HepG2 (cell line): ENCODE data around the gene HERPUD2. TPM values are rescaled to one million over a fixed set of nuclear protein-coding genes. Genes with fewer than 3 reads are reported as not detected.

Source experiments
- ATAC-seq: fragments of 200-7000 bp; cut with Tn5 transposase; 3 replicates; pipeline ENCODE4 v1.9.1; 2020; ENCODE audit warnings: mild to moderate bottlenecking, moderate library complexity
- BruUV-seq: library from RNA; stranded (reverse); fragments of 400-500 nt; replicated peaks from 2 replicates; lab custom pipeline; 2021; lab: Mats Ljungman, UMichigan
- CTCF ChIA-PET: fragments of 300-600 bp; formaldehyde crosslinking; extraction: SDS; loops from one replicate; lab custom pipeline; 2021; ENCODE audit warnings: low total read pairs, inconsistent platforms, low intra/inter-chr PET ratio; lab: Yijun Ruan, JAX
- POLR2A ChIA-PET: fragments of 350-600 bp; sonication (Branson Sonifier 250); formaldehyde crosslinking; loops from one replicate; lab custom pipeline; 2020; ENCODE audit warnings: antibody characterized with exemption, inconsistent platforms; lab: Yijun Ruan, JAX
- DNase-seq: peaks from one replicate; pipeline ENCODE4 v3.0.0-alpha.2; 2015; ENCODE audit warnings: low spot score
- FAIRE-seq: peaks from 3 replicates; lab custom pipeline; 2011; peaks lifted over from hg19 to GRCh38; lab: Jason Lieb, UNC
- H2AFZ ChIP-seq: one replicate; pipeline ENCODE4 v1.6.1; 2011; ENCODE audit warnings: low read length, inconsistent platforms
- H3K27ac ChIP-seq: fragments of 300-600 bp; 3 replicates; pipeline ENCODE4 v1.8.0; 2011; ENCODE audit warnings: mixed run types, mild to moderate bottlenecking, mixed read lengths, low read length, inconsistent platforms; ENCODE audit not compliant: insufficient read depth; ENCODE audit errors: extremely low read length
- H3K27me3 ChIP-seq, 2 experiments: fragments of 200-600 bp in 1 of 2; 2 replicates in 1 of 2; 3 replicates in 1 of 2; pipeline versions ENCODE4 v1.6.0 to v1.8.0; 2011; ENCODE audit warnings: low read length in 2 of 2, mild to moderate bottlenecking in 2 of 2, moderate library complexity in 2 of 2, inconsistent platforms in 1 of 2; ENCODE audit not compliant: insufficient read depth in 2 of 2, control insufficient read depth in 1 of 2
- H3K36me3 ChIP-seq, 2 experiments: fragments of 200-600 bp in 1 of 2; replicated peaks in 1 of 2; 2 replicates in 1 of 2; 3 replicates in 1 of 2; pipeline versions ENCODE4 v1.5.1 to v1.8.0; 2011; ENCODE audit warnings: low read length in 2 of 2, inconsistent platforms in 1 of 2; ENCODE audit not compliant: insufficient read depth in 2 of 2, control insufficient read depth in 1 of 2
- H3K4me1 ChIP-seq: 2 replicates; pipeline ENCODE4 v1.5.1; 2012; ENCODE audit warnings: low read length, inconsistent platforms; ENCODE audit not compliant: insufficient read depth
- H3K4me2 ChIP-seq: 2 replicates; pipeline ENCODE4 v1.6.0; 2011; ENCODE audit warnings: low read depth, low read length, inconsistent platforms
- H3K4me3 ChIP-seq, 3 experiments: fragments of 200-600 bp in 1 of 3; sonication (generic), shearing (Covaris generic) in 1 of 3; replicated peaks in 1 of 3; 2 replicates each; pipeline ENCODE4 v1.5.1; 2011 to 2016; ENCODE audit warnings: low read length in 3 of 3, inconsistent platforms in 2 of 3, low read depth in 2 of 3, mild to moderate bottlenecking in 2 of 3, control low read depth in 1 of 3, mixed read lengths in 1 of 3; ENCODE audit not compliant: insufficient read depth in 1 of 3
- H3K79me2 ChIP-seq: one replicate; pipeline ENCODE4 v1.6.1; 2011; ENCODE audit warnings: low read length, inconsistent platforms; ENCODE audit not compliant: insufficient read depth
- H3K9ac ChIP-seq: 2 replicates; pipeline ENCODE4 v1.6.0; 2011; ENCODE audit warnings: mild to moderate bottlenecking, low read depth, low read length, inconsistent platforms; ENCODE audit not compliant: insufficient read depth
- H3K9me3 ChIP-seq: 2 replicates; pipeline ENCODE4 v1.5.1; 2012; ENCODE audit warnings: mild to moderate bottlenecking, low read length
- H4K20me1 ChIP-seq: 2 replicates; pipeline ENCODE4 v1.6.0; 2011; ENCODE audit warnings: inconsistent platforms, mild to moderate bottlenecking, low read length, moderate library complexity; ENCODE audit not compliant: insufficient read depth
- CAMTA2 ChIP-seq: sonication (generic); formaldehyde crosslinking; IDR thresholded peaks from 2 replicates; pipeline ENCODE4 v1.4.0; 2020; ENCODE audit warnings: mild to moderate bottlenecking, missing genetic modification reagents, borderline replicate concordance
- CBX1 ChIP-seq: IDR thresholded peaks from one replicate; pipeline ENCODE4 v1.6.1; 2016; ENCODE audit warnings: antibody characterized with exemption, low read depth
- HOXA3 ChIP-seq: sonication (generic); formaldehyde crosslinking; IDR thresholded peaks from 2 replicates; pipeline ENCODE4 v1.5.0; 2020; ENCODE audit warnings: missing genetic modification reagents
- KDM5A ChIP-seq: fragments of 200-600 bp; sonication (generic); IDR thresholded peaks from 2 replicates; pipeline ENCODE4 v1.7.0; 2018; ENCODE audit warnings: antibody characterized with exemption, mild to moderate bottlenecking, low read length, borderline replicate concordance
- MIER3 ChIP-seq: IDR thresholded peaks from 2 replicates; pipeline ENCODE4 v1.6.1; 2016; ENCODE audit warnings: missing compliant biosample characterization, borderline replicate concordance
- NR2C2 ChIP-seq: sonication (generic); formaldehyde crosslinking; IDR thresholded peaks from 2 replicates; pipeline ENCODE4 v1.4.0; 2020; ENCODE audit warnings: missing genetic modification reagents, mild to moderate bottlenecking, moderate library complexity, borderline replicate concordance
- TEAD2 ChIP-seq: sonication (generic); formaldehyde crosslinking; IDR thresholded peaks from 2 replicates; pipeline ENCODE4 v1.9.0; 2021; ENCODE audit warnings: missing genetic modification reagents
- YEATS4 ChIP-seq: sonication (generic); formaldehyde crosslinking; IDR thresholded peaks from 2 replicates; pipeline ENCODE4 v1.4.0; 2020; ENCODE audit warnings: missing genetic modification reagents, borderline replicate concordance
- ZNF468 ChIP-seq: sonication (generic); formaldehyde crosslinking; IDR thresholded peaks from 2 replicates; pipeline ENCODE4 v1.8.0; 2022; ENCODE audit warnings: mild to moderate bottlenecking, moderate library complexity, missing genetic modification reagents
- ZNF781 ChIP-seq: sonication (generic); formaldehyde crosslinking; IDR thresholded peaks from 2 replicates; pipeline ENCODE4 v1.5.1; 2020; ENCODE audit warnings: borderline replicate concordance, mild to moderate bottlenecking, missing genetic modification reagents; ENCODE audit errors: not compliant biosample characterization
- WGBS: methylation state at CpG from one replicate; pipeline ENCODE4 v1.1.6; 2017; ENCODE audit warnings: low lambda C conversion rate; 5-methylcytosine and 5-hydroxymethylcytosine counted together
- in situ Hi-C: cut with HindIII; loops from 2 replicates; pipeline ENCODE4 v1.10.0; 2017; ENCODE audit warnings: low pct_unique_long_range_greater_than_20kb; ENCODE audit not compliant: extremely low pct_ligation_motif_present
- intact Hi-C: fragments of 100-400 bp; cut with micrococcal nuclease; formaldehyde crosslinking; loops from one replicate; pipeline ENCODE4 v1.10.0; 2022; ENCODE audit not compliant: unreplicated experiment
- polyA plus RNA-seq, 8 experiments: library from polyadenylated mRNA; depleted of rRNA in 3 of 8; stranded (reverse) in 7 of 8; unstranded in 1 of 8; fragments of >200 nt; fragmentation: Illumina TruSeq in 4 of 8; extraction: Trizol in 4 of 8; gene quantifications; 2 replicates each; pipeline versions ENCODE4 v1.2.1 to v1.2.3, GENCODE V29; 2011 to 2016; ENCODE audit warnings: low read depth in 4 of 8, missing spikeins in 1 of 8, mixed read lengths in 1 of 8; ENCODE audit not compliant: insufficient read depth in 1 of 8
- total RNA-seq, 5 experiments: library from RNA; depleted of rRNA; stranded (reverse); fragments of >200 nt; fragmentation: Illumina TruSeq; extraction: Trizol; gene quantifications; 2 replicates each; pipeline ENCODE4 v1.2.3, GENCODE V29; 2016; ENCODE audit warnings: low read depth in 1 of 5
- TF ChIP-seq, protein P1 (sequence below): IDR thresholded peaks from 2 replicates; pipeline ENCODE4 v1.6.1; 2016; ENCODE audit warnings: low read depth
- TF ChIP-seq, protein P2 (sequence below): sonication (generic); formaldehyde crosslinking; IDR thresholded peaks from 2 replicates; pipeline ENCODE4 v1.5.0; 2020; ENCODE audit warnings: missing genetic modification reagents, mild to moderate bottlenecking, borderline replicate concordance
- TF ChIP-seq, protein P3 (sequence below): sonication (generic); formaldehyde crosslinking; IDR thresholded peaks from 2 replicates; pipeline ENCODE4 v1.5.1; 2020; ENCODE audit warnings: missing genetic modification reagents, mild to moderate bottlenecking, borderline replicate concordance
- TF ChIP-seq, protein P4 (sequence below): sonication (generic); formaldehyde crosslinking; IDR thresholded peaks from 2 replicates; pipeline ENCODE4 v1.8.0; 2022; ENCODE audit warnings: mild to moderate bottlenecking, missing genetic modification reagents, moderate library complexity

Gene HERPUD2
- total and polyA plus RNA-seq, 2 of the 13 experiments (the other 11 are each of a cell fraction or from before 2014, with no cell fraction given) = 10.7 to 38.6 TPM

DNA sequence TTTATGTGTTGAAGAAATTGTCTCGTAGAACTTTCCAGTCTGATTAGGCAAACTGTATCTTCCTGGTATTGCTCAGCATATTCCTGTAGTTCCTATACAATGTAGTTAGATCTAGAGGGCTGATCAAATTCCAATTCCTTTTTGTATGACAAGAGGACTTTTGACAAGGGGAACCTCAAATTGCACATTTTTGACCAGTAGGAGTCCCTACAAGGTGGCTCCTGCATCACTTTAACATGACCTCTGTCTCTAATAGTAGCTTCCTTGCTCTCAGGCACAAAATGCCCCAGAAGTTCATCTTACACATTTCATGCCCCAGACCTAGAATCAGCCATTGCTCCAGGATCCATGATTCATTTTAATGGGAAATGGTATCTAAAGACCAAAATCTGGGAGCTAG is 18.7 kb downstream of the HERPUD2 start (continued):
- TF ChIP-seq, protein P1, sequence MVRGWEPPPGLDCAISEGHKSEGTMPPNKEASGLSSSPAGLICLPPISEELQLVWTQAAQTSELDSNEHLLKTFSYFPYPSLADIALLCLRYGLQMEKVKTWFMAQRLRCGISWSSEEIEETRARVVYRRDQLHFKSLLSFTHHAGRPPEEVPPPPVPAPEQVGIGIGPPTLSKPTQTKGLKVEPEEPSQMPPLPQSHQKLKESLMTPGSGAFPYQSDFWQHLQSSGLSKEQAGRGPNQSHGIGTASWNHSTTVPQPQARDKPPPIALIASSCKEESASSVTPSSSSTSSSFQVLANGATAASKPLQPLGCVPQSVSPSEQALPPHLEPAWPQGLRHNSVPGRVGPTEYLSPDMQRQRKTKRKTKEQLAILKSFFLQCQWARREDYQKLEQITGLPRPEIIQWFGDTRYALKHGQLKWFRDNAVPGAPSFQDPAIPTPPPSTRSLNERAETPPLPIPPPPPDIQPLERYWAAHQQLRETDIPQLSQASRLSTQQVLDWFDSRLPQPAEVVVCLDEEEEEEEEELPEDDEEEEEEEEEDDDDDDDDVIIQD (CRISPR knock-in tag) = no peak

DNA sequence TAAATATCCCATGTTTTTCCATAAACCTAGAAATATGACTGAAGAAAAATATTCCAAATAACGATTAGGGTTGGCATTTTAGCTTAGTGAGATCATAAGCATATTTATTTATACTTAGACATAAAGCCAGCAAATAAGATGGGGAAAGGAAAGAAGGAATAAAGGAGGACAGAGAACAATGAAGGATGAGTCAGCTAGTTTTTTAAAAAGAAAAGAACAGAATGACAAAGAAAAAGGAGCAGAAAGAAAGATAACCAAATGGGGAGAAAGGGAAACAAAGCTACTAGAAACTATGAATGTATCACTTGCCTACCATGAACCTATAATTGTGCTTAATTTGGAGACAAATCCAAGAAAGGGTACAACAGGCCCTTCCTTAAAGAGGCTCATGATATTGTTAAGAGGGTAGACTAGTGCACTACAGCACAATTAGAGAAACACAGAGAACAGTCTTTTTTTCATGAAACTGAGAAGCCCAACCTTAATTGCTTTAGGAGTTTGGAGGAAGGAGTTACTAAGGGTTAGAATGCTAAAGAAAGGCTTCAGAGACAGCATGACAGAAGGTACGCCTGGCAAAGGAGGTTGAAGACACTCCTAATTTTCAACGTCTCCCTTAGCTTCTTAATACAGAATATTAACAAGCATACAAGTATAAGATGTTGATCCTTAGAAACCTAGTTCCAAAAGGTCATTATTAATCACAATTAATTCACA is 23.9 kb downstream of the HERPUD2 start:
- Histone ChIP-seq H3K9me3 (no peaks in the 10 kb centered on the region), H3K4me1 (no peaks in the 10 kb centered on the region), H3K36me3 (peaks cover 5 to 15% of the 10 kb centered on the region in 2 experiments; a peak in 4 of 5 replicates), H3K27me3 (no peaks in the 10 kb centered on the region; a peak in 1 of 5 replicates), H3K4me3 (no peak overlapping the region), H4K20me1 (no peaks in the 10 kb centered on the region), H3K4me2 (no peak overlapping the region), H2AFZ (no peak overlapping the region)
- intact Hi-C loops = no loop called here
- ChIA-PET POLR2A (no interaction called here), CTCF (no interaction called here)
- FAIRE-seq (no peak), ATAC-seq (no peak), DNase-seq (no peak)
- 88% methylated on average over 3 of the region's 3 CpGs for WGBS
- no TSS peak for BruUV-seq
- no peak for TF ChIP-seq ZNF468 (CRISPR knock-in tag)
- TF ChIP-seq YEATS4 (CRISPR knock-in tag) = no peak
- TF ChIP-seq, protein P2, sequence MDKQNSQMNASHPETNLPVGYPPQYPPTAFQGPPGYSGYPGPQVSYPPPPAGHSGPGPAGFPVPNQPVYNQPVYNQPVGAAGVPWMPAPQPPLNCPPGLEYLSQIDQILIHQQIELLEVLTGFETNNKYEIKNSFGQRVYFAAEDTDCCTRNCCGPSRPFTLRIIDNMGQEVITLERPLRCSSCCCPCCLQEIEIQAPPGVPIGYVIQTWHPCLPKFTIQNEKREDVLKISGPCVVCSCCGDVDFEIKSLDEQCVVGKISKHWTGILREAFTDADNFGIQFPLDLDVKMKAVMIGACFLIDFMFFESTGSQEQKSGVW (CRISPR knock-in tag) = no peak
- no peak for TF ChIP-seq CBX1
- no peak for TF ChIP-seq ZNF781
- TF ChIP-seq HOXA3 (CRISPR knock-in tag) = no peak
- TF ChIP-seq, protein P3, sequence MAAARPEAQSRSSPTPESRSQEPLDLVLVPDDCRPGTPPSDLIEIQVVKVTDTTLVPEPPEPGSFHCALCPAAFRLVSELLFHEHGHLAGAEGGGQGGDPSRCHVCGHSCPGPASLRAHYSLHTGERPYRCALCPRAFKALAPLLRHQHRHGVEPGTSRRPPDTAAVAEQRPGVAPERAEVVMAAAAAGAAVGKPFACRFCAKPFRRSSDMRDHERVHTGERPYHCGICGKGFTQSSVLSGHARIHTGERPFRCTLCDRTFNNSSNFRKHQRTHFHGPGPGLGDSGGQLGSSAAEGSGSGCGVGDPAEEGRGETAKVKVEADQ = no peak
- TF ChIP-seq, protein P4, sequence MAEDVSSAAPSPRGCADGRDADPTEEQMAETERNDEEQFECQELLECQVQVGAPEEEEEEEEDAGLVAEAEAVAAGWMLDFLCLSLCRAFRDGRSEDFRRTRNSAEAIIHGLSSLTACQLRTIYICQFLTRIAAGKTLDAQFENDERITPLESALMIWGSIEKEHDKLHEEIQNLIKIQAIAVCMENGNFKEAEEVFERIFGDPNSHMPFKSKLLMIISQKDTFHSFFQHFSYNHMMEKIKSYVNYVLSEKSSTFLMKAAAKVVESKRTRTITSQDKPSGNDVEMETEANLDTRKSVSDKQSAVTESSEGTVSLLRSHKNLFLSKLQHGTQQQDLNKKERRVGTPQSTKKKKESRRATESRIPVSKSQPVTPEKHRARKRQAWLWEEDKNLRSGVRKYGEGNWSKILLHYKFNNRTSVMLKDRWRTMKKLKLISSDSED = no peak
- no peak for TF ChIP-seq KDM5A
- TF ChIP-seq TEAD2 (CRISPR knock-in tag) = no peak
- TF ChIP-seq CAMTA2 (CRISPR knock-in tag) = no peak
- TF ChIP-seq NR2C2 (CRISPR knock-in tag) = no peak
- TF ChIP-seq MIER3 (CRISPR knock-in tag) = no peak
- TF ChIP-seq, all 625 proteins: peak for 0
- Histone ChIP-seq H3K79me2 (peaks cover 7% of the 10 kb centered on the region), H3K9ac (no peak overlapping the region), H3K27ac (no peak overlapping the region)
- in situ Hi-C loops = no loop called here
